ENCODE measurements around the gene SARNP. TPM values are rescaled to one million over a fixed set of nuclear protein-coding genes. Genes with fewer than 3 reads are reported as not detected.
A peak's percentile ranks its signal among the peaks of the same experiment; 100 is the strongest.

The SARNP gene
- total RNA-seq, 1 donor from 2014 or later, result 75.9 TPM

DNA sequence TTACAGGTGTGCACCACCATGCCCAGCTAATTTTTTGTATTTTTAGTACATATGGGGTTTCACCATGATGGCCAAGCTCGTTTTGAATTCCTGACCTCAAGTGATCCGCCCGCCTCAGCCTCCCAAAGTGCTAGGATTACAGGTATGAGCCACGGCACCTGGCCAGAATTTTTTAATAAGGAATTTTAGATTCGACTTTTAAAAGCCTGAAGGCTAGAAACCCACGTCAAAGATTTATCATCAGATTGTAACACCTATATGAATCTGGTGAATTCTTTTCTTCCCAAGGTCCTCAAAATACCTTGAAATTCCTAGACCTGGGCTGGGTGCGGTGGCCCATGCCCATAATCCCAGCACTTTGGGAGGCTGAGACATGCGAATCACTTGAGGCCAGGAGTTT lies 43.9 kb upstream of the SARNP start:
- no peak for DNase-seq (ENCODE audit: extremely low spot score, unreplicated experiment)
- Mint-ChIP-seq H3K36me3 (no peaks in the 10 kb centered on the region), H3K4me3 (no peak overlapping the region), H3K27me3 (no peaks in the 10 kb centered on the region), H3K4me1 (ENCODE audit: unreplicated experiment) (no peaks in the 10 kb centered on the region), H3K9me3 (no peaks in the 10 kb centered on the region), H3K27ac (no peak overlapping the region)
- TF ChIP-seq, protein P1, sequence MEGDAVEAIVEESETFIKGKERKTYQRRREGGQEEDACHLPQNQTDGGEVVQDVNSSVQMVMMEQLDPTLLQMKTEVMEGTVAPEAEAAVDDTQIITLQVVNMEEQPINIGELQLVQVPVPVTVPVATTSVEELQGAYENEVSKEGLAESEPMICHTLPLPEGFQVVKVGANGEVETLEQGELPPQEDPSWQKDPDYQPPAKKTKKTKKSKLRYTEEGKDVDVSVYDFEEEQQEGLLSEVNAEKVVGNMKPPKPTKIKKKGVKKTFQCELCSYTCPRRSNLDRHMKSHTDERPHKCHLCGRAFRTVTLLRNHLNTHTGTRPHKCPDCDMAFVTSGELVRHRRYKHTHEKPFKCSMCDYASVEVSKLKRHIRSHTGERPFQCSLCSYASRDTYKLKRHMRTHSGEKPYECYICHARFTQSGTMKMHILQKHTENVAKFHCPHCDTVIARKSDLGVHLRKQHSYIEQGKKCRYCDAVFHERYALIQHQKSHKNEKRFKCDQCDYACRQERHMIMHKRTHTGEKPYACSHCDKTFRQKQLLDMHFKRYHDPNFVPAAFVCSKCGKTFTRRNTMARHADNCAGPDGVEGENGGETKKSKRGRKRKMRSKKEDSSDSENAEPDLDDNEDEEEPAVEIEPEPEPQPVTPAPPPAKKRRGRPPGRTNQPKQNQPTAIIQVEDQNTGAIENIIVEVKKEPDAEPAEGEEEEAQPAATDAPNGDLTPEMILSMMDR (conservative IDR thresholded peaks at IDR 0.05), result no peak

GRCh38 chr12:55852740-55853139 lies 35.2 kb upstream of the SARNP start:
- Mint-ChIP-seq H3K4me3 (no peak overlapping the region), H3K4me1 (ENCODE audit: unreplicated experiment) (peaks cover 5% of the 10 kb centered on the region), H3K27me3 (peaks cover 12% of the 10 kb centered on the region), H3K27ac (no peak overlapping the region), H3K9me3 (no peaks in the 10 kb centered on the region), H3K36me3 (no peaks in the 10 kb centered on the region)
- TF ChIP-seq, protein P1 (conservative IDR thresholded peaks at IDR 0.05), result no peak
- no peak for DNase-seq (ENCODE audit: extremely low spot score, unreplicated experiment)

DNA sequence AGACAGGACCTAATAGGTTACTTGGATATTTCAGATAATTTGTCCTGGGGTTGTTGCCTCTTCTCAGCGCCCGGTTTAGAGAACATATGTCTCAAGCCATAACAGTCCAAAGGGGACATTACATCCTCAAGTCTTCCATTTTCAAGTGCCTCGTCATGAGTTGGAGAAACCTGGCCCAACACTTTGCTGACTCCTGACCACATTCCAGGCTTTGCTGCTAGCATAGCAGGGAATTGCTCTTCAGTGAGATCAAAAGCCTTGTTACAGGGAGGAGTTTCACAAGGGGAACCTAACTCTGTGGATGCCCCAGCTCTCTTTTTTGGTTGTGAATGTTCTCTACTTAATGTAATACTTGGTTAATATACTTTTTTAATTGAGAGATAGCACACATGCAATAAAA lies 33.4 kb upstream of the SARNP start:
- Mint-ChIP-seq H3K36me3 (no peaks in the 10 kb centered on the region), H3K27me3 (peaks cover 15% of the 10 kb centered on the region), H3K9me3 (no peaks in the 10 kb centered on the region), H3K4me1 (ENCODE audit: unreplicated experiment) (peaks cover 14% of the 10 kb centered on the region), H3K4me3 (peak overlapping the region; percentile 30), H3K27ac (no peak overlapping the region)
- no peak for DNase-seq (ENCODE audit: extremely low spot score, unreplicated experiment)
- TF ChIP-seq, protein P1 (conservative IDR thresholded peaks at IDR 0.05), result no peak

GRCh38 chr12:55850401-55850800 lies 32.9 kb upstream of the SARNP start:
- no peaks in the 10 kb centered on the region for H3K36me3 Mint-ChIP-seq
- no peak overlapping the region for H3K4me3 Mint-ChIP-seq
- H3K27ac Mint-ChIP-seq, result no peak overlapping the region
- TF ChIP-seq, protein P1 (conservative IDR thresholded peaks at IDR 0.05), result no peak
- H3K4me1 Mint-ChIP-seq (ENCODE audit: unreplicated experiment), result peaks cover 14% of the 10 kb centered on the region
- H3K9me3 Mint-ChIP-seq, result no peaks in the 10 kb centered on the region
- H3K27me3 Mint-ChIP-seq, result peaks cover 15% of the 10 kb centered on the region
- no peak for DNase-seq (ENCODE audit: extremely low spot score, unreplicated experiment)

DNA sequence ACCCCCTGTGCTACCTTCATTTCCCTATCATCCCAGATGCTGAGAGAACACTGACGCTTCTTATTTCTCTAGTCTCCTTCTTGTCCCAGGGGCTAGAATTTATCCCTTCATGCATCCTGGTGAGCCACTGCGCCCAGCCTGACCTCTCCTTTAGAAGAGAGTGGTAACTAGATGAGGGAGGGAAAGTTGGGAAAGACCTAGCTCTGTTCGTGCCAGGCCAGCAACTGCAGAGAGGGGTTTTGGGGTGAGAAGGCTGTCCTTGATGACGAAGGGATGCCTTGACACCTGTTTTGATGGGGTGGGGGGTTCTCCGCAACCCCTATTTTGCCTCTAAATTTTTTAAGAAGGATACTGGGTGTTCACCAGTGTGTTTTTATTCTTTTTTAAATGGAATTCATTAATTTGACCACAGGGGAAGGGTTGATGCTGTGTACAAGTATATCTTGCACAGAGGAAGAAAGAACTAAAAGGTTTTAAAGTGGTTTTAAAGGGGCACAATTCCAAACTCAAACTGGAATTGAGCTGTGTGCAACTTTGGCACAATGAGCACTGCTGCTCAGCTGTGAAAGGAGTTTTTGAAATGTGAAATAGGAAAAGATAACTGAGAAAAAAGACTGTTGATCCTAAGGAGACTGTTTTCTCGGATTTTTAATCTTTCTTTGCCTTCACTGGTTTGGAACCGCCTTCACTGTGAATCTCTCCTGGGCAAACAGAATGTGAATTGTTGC lies 32.3 kb upstream of the SARNP start:
- no peak overlapping the region for H3K27ac Mint-ChIP-seq
- H3K27me3 Mint-ChIP-seq, result peaks cover 15% of the 10 kb centered on the region
- H3K4me3 Mint-ChIP-seq, result no peak overlapping the region
- no peaks in the 10 kb centered on the region for H3K36me3 Mint-ChIP-seq
- H3K9me3 Mint-ChIP-seq, result no peaks in the 10 kb centered on the region
- DNase-seq (ENCODE audit: extremely low spot score, unreplicated experiment), result no peak
- TF ChIP-seq, protein P1 (conservative IDR thresholded peaks at IDR 0.05), result no peak
- H3K4me1 Mint-ChIP-seq (ENCODE audit: unreplicated experiment), result peaks cover 14% of the 10 kb centered on the region
